Activated naive CD8-positive, alpha-beta T cell treated with anti-CD3 and anti-CD28 coated beads, Interleukin-2, amount 50 U/mL, for 24 hours (primary cell): ENCODE results near the gene CEACAM16.
"Not testable (repeated sequence)": the region's sequence is repeated elsewhere in the genome, so short reads cannot be mapped to it uniquely, and the experiment has no call there.

Experiments used
- ATAC-seq: fragments of 150-1000 bp; cut with Tn5 transposase; one replicate; pipeline ENCODE4 v1.10.0; 2021
- DNase-seq: peaks from one replicate; pipeline ENCODE4 v3.0.0; 2021
- H3K27ac Mint-ChIP-seq: one replicate; pipeline ENCODE4 v1.8.0; 2021; ENCODE audit warnings: mild to moderate bottlenecking, mixed read lengths
- H3K27me3 Mint-ChIP-seq: one replicate; pipeline ENCODE4 v1.8.0; 2021; ENCODE audit warnings: mixed read lengths
- H3K36me3 Mint-ChIP-seq: one replicate; pipeline ENCODE4 v1.8.0; 2021; ENCODE audit warnings: low read depth, mixed read lengths
- H3K4me1 Mint-ChIP-seq: one replicate; pipeline ENCODE4 v1.8.0; 2021; ENCODE audit warnings: mixed read lengths
- H3K4me3 Mint-ChIP-seq: one replicate; pipeline ENCODE4 v1.8.0; 2021; ENCODE audit warnings: mild to moderate bottlenecking, moderate library complexity, mixed read lengths
- H3K9me3 Mint-ChIP-seq: one replicate; pipeline ENCODE4 v1.8.0; 2021; ENCODE audit warnings: mixed read lengths

Gene CEACAM16

GRCh38 chr19:44705502-44706010 lies 6.6 kb downstream of the CEACAM16 start:
- no peaks in the 10 kb centered on the region for H3K36me3 Mint-ChIP-seq
- no peak for ATAC-seq
- H3K4me1 Mint-ChIP-seq: peaks cover 6% of the 10 kb centered on the region
- H3K9me3 Mint-ChIP-seq: no peaks in the 10 kb centered on the region
- peaks cover 2% of the 10 kb centered on the region for H3K27me3 Mint-ChIP-seq
- H3K27ac Mint-ChIP-seq: no peak overlapping the region
- no peak for DNase-seq
- H3K4me3 Mint-ChIP-seq: no peak overlapping the region

GRCh38 chr19:44706506-44707236 lies 7.7 kb downstream of the CEACAM16 start:
- H3K4me3 Mint-ChIP-seq: no peak overlapping the region
- ATAC-seq (no peak), DNase-seq (no peak)
- peaks cover 2% of the 10 kb centered on the region for H3K27me3 Mint-ChIP-seq
- no peak overlapping the region for H3K27ac Mint-ChIP-seq
- H3K9me3 Mint-ChIP-seq: no peaks in the 10 kb centered on the region
- H3K36me3 Mint-ChIP-seq: no peaks in the 10 kb centered on the region
- peaks cover 9% of the 10 kb centered on the region for H3K4me1 Mint-ChIP-seq

GRCh38 chr19:44707794-44708193 lies 8.8 kb downstream of the CEACAM16 start:
- Mint-ChIP-seq H3K27me3 (peaks cover 2% of the 10 kb centered on the region), H3K27ac (no peak overlapping the region), H3K4me3 (no peak overlapping the region), H3K9me3 (no peaks in the 10 kb centered on the region), H3K36me3 (no peaks in the 10 kb centered on the region), H3K4me1 (peaks cover 9% of the 10 kb centered on the region)
- no peak for DNase-seq
- ATAC-seq: no peak

- DNase-seq (no peak), ATAC-seq (no peak)
- H3K27ac Mint-ChIP-seq: no peak overlapping the region
- no peaks in the 10 kb centered on the region for H3K36me3 Mint-ChIP-seq
- peaks cover 2% of the 10 kb centered on the region for H3K27me3 Mint-ChIP-seq
- H3K9me3 Mint-ChIP-seq: no peaks in the 10 kb centered on the region
- peaks cover 9% of the 10 kb centered on the region for H3K4me1 Mint-ChIP-seq
- H3K4me3 Mint-ChIP-seq: no peak overlapping the region
Measured at GRCh38 chr19:44708940-44709339, 10.0 kb downstream of the CEACAM16 start.

GRCh38 chr19:44709434-44710266 lies 10.7 kb downstream of the CEACAM16 start:
- H3K4me1 Mint-ChIP-seq, H3K9me3 Mint-ChIP-seq, H3K27me3 Mint-ChIP-seq, H3K4me3 Mint-ChIP-seq, DNase-seq, H3K36me3 Mint-ChIP-seq, ATAC-seq, H3K27ac Mint-ChIP-seq: not testable (repeated sequence)

GRCh38 chr19:44710483-44710882 lies 11.5 kb downstream of the CEACAM16 start:
- ATAC-seq (no peak), DNase-seq (no peak)
- no peak overlapping the region for H3K4me3 Mint-ChIP-seq
- no peaks in the 10 kb centered on the region for H3K36me3 Mint-ChIP-seq
- H3K4me1 Mint-ChIP-seq: peaks cover 9% of the 10 kb centered on the region
- H3K27ac Mint-ChIP-seq: no peak overlapping the region
- H3K9me3 Mint-ChIP-seq: peaks cover 13% of the 10 kb centered on the region
- H3K27me3 Mint-ChIP-seq: no peaks in the 10 kb centered on the region

GRCh38 chr19:44712864-44713515 lies 14.0 kb downstream of the CEACAM16 start:
- Mint-ChIP-seq H3K9me3 (peaks cover 18% of the 10 kb centered on the region), H3K4me3 (no peak overlapping the region), H3K36me3 (no peaks in the 10 kb centered on the region), H3K27ac (no peak overlapping the region), H3K4me1 (peaks cover 9% of the 10 kb centered on the region), H3K27me3 (no peaks in the 10 kb centered on the region)
- ATAC-seq: no peak
- DNase-seq: no peak

- H3K27ac Mint-ChIP-seq: no peak overlapping the region
Measured at GRCh38 chr19:44714597-44715169, 15.7 kb downstream of the CEACAM16 start.

GRCh38 chr19:44717603-44718002 lies 18.7 kb downstream of the CEACAM16 start:
- peaks cover 2% of the 10 kb centered on the region for H3K27me3 Mint-ChIP-seq
- no peaks in the 10 kb centered on the region for H3K36me3 Mint-ChIP-seq
- H3K9me3 Mint-ChIP-seq: peaks cover 18% of the 10 kb centered on the region
- no peak overlapping the region for H3K27ac Mint-ChIP-seq
- H3K4me3 Mint-ChIP-seq: no peak overlapping the region
- DNase-seq (no peak), ATAC-seq (no peak)
- H3K4me1 Mint-ChIP-seq: peaks cover 17% of the 10 kb centered on the region

More at GRCh38 chr19:44714597-44715169, 15.7 kb downstream of the CEACAM16 start:
- H3K36me3 Mint-ChIP-seq: no peaks in the 10 kb centered on the region
- peaks cover 18% of the 10 kb centered on the region for H3K9me3 Mint-ChIP-seq
- ATAC-seq: no peak
- peaks cover 2% of the 10 kb centered on the region for H3K27me3 Mint-ChIP-seq
- H3K4me3 Mint-ChIP-seq: no peak overlapping the region
- no peak for DNase-seq
- H3K4me1 Mint-ChIP-seq: peaks cover 10% of the 10 kb centered on the region

GRCh38 chr19:44718441-44719261 lies 19.7 kb downstream of the CEACAM16 start:
- DNase-seq (no peak), ATAC-seq (no peak)
- Mint-ChIP-seq H3K27me3 (peaks cover 2% of the 10 kb centered on the region), H3K27ac (no peak overlapping the region), H3K9me3 (peaks cover 18% of the 10 kb centered on the region), H3K36me3 (no peaks in the 10 kb centered on the region), H3K4me3 (no peak overlapping the region), H3K4me1 (peaks cover 24% of the 10 kb centered on the region)

- peaks cover 16% of the 10 kb centered on the region for H3K9me3 Mint-ChIP-seq
- H3K27me3 Mint-ChIP-seq: peaks cover 2% of the 10 kb centered on the region
- no peak overlapping the region for H3K27ac Mint-ChIP-seq
- peaks cover 29% of the 10 kb centered on the region for H3K4me1 Mint-ChIP-seq
- H3K36me3 Mint-ChIP-seq: no peaks in the 10 kb centered on the region
- H3K4me3 Mint-ChIP-seq: no peak overlapping the region
- ATAC-seq (no peak), DNase-seq (no peak)
Measured at GRCh38 chr19:44719262-44719701, 20.3 kb downstream of the CEACAM16 start.

- H3K9me3 Mint-ChIP-seq, H3K27me3 Mint-ChIP-seq, H3K4me3 Mint-ChIP-seq, DNase-seq, H3K36me3 Mint-ChIP-seq, H3K27ac Mint-ChIP-seq, ATAC-seq: not testable (repeated sequence)
- peaks cover 35% of the 10 kb centered on the region for H3K4me1 Mint-ChIP-seq
Measured at GRCh38 chr19:44720396-44720795, 21.4 kb downstream of the CEACAM16 start.

- ATAC-seq (no peak), DNase-seq (no peak)
- Mint-ChIP-seq H3K27me3 (peaks cover 4% of the 10 kb centered on the region), H3K9me3 (no peaks in the 10 kb centered on the region), H3K36me3 (no peaks in the 10 kb centered on the region), H3K4me1 (peaks cover 35% of the 10 kb centered on the region), H3K4me3 (no peak overlapping the region), H3K27ac (no peak overlapping the region)
Measured at GRCh38 chr19:44720945-44721344, 22.0 kb downstream of the CEACAM16 start.
